ENCODE results near the gene COL5A1. TPM values are rescaled to one million over a fixed set of nuclear protein-coding genes. Genes with fewer than 3 reads are reported as not detected.

COL5A1 gene
- total and polyA plus RNA-seq, 2 experiments from 2014 or later, result 2.5 to 13.1 TPM

- no peak for TF ChIP-seq REST (IDR thresholded peaks at IDR 0.05; ENCODE audit: unreplicated experiment)
- TF ChIP-seq ZNF462 (CRISPR knock-in tag; IDR thresholded peaks at IDR 0.05), result no peak
- no peak for TF ChIP-seq JUNB (IDR thresholded peaks at IDR 0.05; ENCODE audit: unreplicated experiment)
These were observed 244.2 kb downstream of the COL5A1 start (continued) for GRCh38 chr9:134885679-134886412.

- DNase-seq (ENCODE audit: low spot score) (no peak), ATAC-seq (no peak)
- H3K4me1 Mint-ChIP-seq, result no peaks in the 10 kb centered on the region
- H3K4me3 ChIP-seq, result no peak overlapping the region
- no peak overlapping the region for H3K27ac Mint-ChIP-seq
- H3K9me2 ChIP-seq (ENCODE audit: insufficient read depth), result no peaks in the 10 kb centered on the region
- H3K4me1 ChIP-seq (ENCODE audit: insufficient read depth), result no peaks in the 10 kb centered on the region
- no peaks in the 10 kb centered on the region for H3K27me3 ChIP-seq (ENCODE audit: insufficient read depth)
- no peaks in the 10 kb centered on the region for H3K27me3 Mint-ChIP-seq (ENCODE audit: insufficient read depth, low read depth, poor library complexity)
- H3F3A ChIP-seq (replicated peaks; ENCODE audit: low read depth), result no peaks in the 10 kb centered on the region
- H4K20me1 ChIP-seq (replicated peaks; ENCODE audit: insufficient read depth), result no peaks in the 10 kb centered on the region
- no peaks in the 10 kb centered on the region for H3K9me3 Mint-ChIP-seq
- H3K27ac ChIP-seq (ENCODE audit: low read depth), result no peak overlapping the region
- no peak overlapping the region for H3K4me3 Mint-ChIP-seq
- no peaks in the 10 kb centered on the region for H3K36me3 Mint-ChIP-seq (ENCODE audit: low read depth)
- H3K4me2 ChIP-seq, result no peak overlapping the region
- H3K36me3 ChIP-seq (ENCODE audit: insufficient read depth), result no peaks in the 10 kb centered on the region
- no peak overlapping the region for H2AFZ ChIP-seq
- H3K79me2 ChIP-seq (replicated peaks; ENCODE audit: insufficient read depth), result no peaks in the 10 kb centered on the region
- TF ChIP-seq ZNF331 (CRISPR knock-in tag; IDR thresholded peaks at IDR 0.05; ENCODE audit: low read depth) (no peak), EZH2 (IDR thresholded peaks at IDR 0.05; ENCODE audit: low read depth, unreplicated experiment) (no peak), ZNF114 (CRISPR knock-in tag; IDR thresholded peaks at IDR 0.05) (no peak), EZH2phosphoT487 (IDR thresholded peaks at IDR 0.05; ENCODE audit: unreplicated experiment) (no peak), CREB1 (CRISPR knock-in tag; IDR thresholded peaks at IDR 0.05; ENCODE audit: low read depth) (no peak), POLR2AphosphoS5 (IDR thresholded peaks at IDR 0.05; ENCODE audit: low read depth) (no peak), ETS1 (IDR thresholded peaks at IDR 0.05) (no peak), CTCF (conservative IDR thresholded peaks at IDR 0.05; ENCODE audit: low read depth in 2 of 2) (no peak)
These were observed 244.9 kb downstream of the COL5A1 start for GRCh38 chr9:134886413-134886913.

Data from GM23338 (cell line).